RWPE1 (cell line): ENCODE results near the gene DNAH10.

Experiments used
- CTCF ChIA-PET: fragments of 350-600 bp; sonication (Branson Sonifier 250); formaldehyde crosslinking; extraction: SDS; loops from one replicate; lab custom pipeline; 2021; lab: Yijun Ruan, JAX
- POLR2A ChIA-PET: fragments of 400-600 bp; formaldehyde crosslinking; extraction: SDS; loops from one replicate; lab custom pipeline; 2020; ENCODE audit warnings: antibody characterized with exemption; ENCODE audit not compliant: low non-redundant PET; lab: Yijun Ruan, JAX
- DNase-seq: peaks from one replicate; pipeline ENCODE4 v3.0.0; 2012; ENCODE audit warnings: low spot score
- H3K27ac ChIP-seq: fragments of 450-650 bp; 2 replicates; pipeline ENCODE4 v1.5.1; 2017
- TF ChIP-seq, protein P1 (sequence below): fragments of 450-650 bp; conservative IDR thresholded peaks from 2 replicates; pipeline ENCODE4 v1.5.1; 2017; ENCODE audit warnings: low read depth, mild to moderate bottlenecking

Gene DNAH10

GRCh38 chr12:123822804-123823203 is 60.7 kb downstream of the DNAH10 start:
- DNase-seq: no peak
- ChIA-PET CTCF (no interaction called here), POLR2A (no interaction called here)
- TF ChIP-seq, protein P1, sequence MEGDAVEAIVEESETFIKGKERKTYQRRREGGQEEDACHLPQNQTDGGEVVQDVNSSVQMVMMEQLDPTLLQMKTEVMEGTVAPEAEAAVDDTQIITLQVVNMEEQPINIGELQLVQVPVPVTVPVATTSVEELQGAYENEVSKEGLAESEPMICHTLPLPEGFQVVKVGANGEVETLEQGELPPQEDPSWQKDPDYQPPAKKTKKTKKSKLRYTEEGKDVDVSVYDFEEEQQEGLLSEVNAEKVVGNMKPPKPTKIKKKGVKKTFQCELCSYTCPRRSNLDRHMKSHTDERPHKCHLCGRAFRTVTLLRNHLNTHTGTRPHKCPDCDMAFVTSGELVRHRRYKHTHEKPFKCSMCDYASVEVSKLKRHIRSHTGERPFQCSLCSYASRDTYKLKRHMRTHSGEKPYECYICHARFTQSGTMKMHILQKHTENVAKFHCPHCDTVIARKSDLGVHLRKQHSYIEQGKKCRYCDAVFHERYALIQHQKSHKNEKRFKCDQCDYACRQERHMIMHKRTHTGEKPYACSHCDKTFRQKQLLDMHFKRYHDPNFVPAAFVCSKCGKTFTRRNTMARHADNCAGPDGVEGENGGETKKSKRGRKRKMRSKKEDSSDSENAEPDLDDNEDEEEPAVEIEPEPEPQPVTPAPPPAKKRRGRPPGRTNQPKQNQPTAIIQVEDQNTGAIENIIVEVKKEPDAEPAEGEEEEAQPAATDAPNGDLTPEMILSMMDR: no peak
- no peak overlapping the region for H3K27ac ChIP-seq

DNA sequence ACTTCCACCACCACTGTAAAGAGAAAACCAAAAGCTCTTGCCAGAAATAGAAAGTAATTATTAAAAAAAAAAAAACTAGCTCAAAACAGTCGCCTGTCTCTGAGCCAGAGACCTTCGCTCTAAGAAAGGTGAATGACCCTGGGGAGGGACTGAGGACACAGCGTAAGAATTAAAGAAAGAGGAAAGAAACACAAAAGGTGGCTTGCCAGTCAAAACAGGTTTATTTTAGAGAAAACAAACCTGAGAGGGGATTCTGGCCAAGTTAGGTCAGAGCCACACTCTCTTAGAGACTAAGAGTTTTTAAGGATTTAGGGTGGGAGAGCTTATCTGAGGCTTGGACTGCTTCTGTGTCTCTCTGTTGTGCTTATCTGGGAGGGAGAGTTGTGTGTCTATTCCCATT is 66.0 kb downstream of the DNAH10 start:
- ChIA-PET POLR2A (no interaction called here), CTCF (interaction anchor here (0.7 kb wide), 1 partner anchor 17 kb away, joined by 5 read pairs; no protein-coding TSS in a partner anchor)
- no peak for DNase-seq
- TF ChIP-seq, protein P1: no peak
- no peak overlapping the region for H3K27ac ChIP-seq

DNA sequence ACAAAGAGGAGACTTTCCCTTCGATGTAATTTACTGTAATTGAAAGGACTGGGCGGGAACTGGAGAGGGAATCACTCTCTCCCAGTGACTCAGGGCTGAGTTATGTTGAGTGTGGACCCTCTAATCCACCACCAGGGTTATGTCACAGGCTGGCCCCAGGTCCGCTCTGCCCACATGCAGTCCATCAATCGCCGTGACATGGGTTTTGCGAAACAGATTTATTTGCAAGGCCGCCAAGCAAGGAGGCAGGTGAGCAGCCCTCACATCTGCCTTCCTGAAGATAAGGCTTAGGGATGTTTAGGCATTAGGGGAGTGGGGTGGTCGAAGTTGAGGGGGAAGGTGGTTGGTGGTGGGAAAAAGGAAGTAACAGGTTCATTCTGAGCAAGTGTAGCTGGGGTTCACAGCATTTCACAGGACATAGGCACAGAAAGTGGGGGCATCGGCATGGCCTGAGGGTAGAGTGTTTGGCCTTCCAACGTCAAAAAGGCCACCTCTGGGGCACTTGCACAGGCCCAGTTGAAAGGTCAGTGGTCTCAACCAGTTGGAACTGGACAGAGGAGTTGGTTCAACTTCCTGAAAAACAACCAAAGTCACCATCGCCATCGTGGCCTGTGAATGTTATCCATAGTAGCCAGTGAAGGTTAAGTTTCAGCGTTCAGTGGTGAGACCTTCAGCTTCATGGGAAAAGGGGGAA is 66.9 kb downstream of the DNAH10 start:
- no peak overlapping the region for H3K27ac ChIP-seq
- TF ChIP-seq, protein P1: no peak
- CTCF ChIA-PET: no interaction called here
- POLR2A ChIA-PET: no interaction called here
- DNase-seq: no peak

DNA sequence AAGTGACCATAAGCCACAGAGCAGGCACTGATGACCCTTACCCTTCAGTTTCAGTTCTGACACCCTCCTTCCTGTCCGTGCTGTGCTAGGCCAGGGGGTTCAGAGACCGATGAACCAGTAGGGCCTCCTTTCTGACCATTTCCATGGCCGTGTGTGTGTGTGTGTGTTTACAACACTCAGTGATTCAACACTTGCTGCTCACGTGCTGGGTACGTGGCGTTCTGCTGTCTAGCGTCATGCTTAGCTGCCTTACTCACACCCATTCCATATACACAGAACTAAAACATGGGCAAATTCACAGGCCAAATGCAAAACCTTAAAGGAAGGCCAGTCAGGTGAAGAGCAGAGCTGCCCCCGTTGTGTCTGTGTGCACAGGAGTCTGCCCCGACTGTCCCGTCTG is 67.5 kb downstream of the DNAH10 start:
- TF ChIP-seq, protein P1: no peak
- CTCF ChIA-PET: no interaction called here
- POLR2A ChIA-PET: no interaction called here
- no peak for DNase-seq
- no peak overlapping the region for H3K27ac ChIP-seq

DNA sequence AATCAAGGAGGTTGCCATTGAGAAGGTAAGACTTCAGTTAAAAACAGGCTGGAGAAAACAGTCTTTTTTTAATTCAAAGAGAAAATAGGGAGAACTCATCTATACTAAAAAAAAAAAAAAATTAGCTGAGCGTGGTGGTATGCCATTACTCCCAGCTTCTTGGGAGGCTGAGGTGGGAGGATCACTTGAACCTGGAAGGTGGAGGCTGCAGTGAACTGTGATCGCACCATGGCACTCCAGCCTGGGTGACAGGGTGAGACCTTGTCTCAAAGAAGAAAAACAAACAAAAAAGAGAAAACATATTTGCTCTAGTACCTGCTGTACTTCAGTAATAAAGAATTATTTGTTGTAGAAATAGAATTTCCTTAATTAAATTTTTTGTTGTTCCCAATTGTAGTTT is 68.6 kb downstream of the DNAH10 start:
- no peak overlapping the region for H3K27ac ChIP-seq
- TF ChIP-seq, protein P1: no peak
- POLR2A ChIA-PET: no interaction called here
- CTCF ChIA-PET: no interaction called here
- no peak for DNase-seq

GRCh38 chr12:123832052-123832451 is 70.0 kb downstream of the DNAH10 start:
- TF ChIP-seq, protein P1: no peak
- ChIA-PET CTCF (no interaction called here), POLR2A (no interaction called here)
- no peak for DNase-seq
- no peak overlapping the region for H3K27ac ChIP-seq
